H1 (cell line): Measurements from ENCODE around the gene ME3. TPM values are rescaled to one million over a fixed set of nuclear protein-coding genes. Genes with fewer than 3 reads are reported as not detected.

Experiments used
- E2F6 ChIP-seq: IDR thresholded peaks from 2 replicates; pipeline ENCODE4 v1.6.1; 2012; ENCODE audit warnings: inconsistent platforms
- GABPA ChIP-seq: IDR thresholded peaks from 2 replicates; pipeline ENCODE4 v1.6.1; 2011; ENCODE audit warnings: mild to moderate bottlenecking, low read length, moderate library complexity, borderline replicate concordance; ENCODE audit not compliant: insufficient read depth
- MAFK ChIP-seq: IDR thresholded peaks from 2 replicates; pipeline ENCODE4 v1.6.1; 2012; ENCODE audit warnings: low read depth, mild to moderate bottlenecking, improper control_type of control experiment, low read length
- SRF ChIP-seq: IDR thresholded peaks from 2 replicates; pipeline ENCODE4 v1.6.1; 2011; ENCODE audit warnings: mild to moderate bottlenecking, low read depth, low read length, moderate library complexity
- polyA plus RNA-seq, 7 experiments: library from polyadenylated mRNA; depleted of rRNA in 3 of 7; stranded (reverse) in 5 of 7; unstranded in 2 of 7; fragments of >200 nt in 5 of 7; fragments of 200-250 nt in 2 of 7; gene quantifications; 1 replicate in 5 of 7; 2 replicates in 1 of 7; 4 replicates in 1 of 7; pipeline versions ENCODE4 v1.2.1 to v1.2.3, GENCODE V29; 2011 to 2013; ENCODE audit warnings: missing spikeins in 2 of 7, mixed read lengths in 2 of 7
- total RNA-seq: library from RNA; stranded (reverse); fragmentation: NEBNext Ultra II Directional; extraction: Animal tissue kit (Norgen Biotek cat#: 25700); gene quantifications from 2 replicates; pipeline ENCODE4 v1.2.1, GENCODE V29; 2021

Gene ME3
- total and polyA plus RNA-seq, 2 of the 8 experiments (the other 6 are each of a cell fraction or from before 2014, with no cell fraction given) = 1.5 to 2.8 TPM

GRCh38 chr11:86575208-86575855 lies 97.1 kb downstream of the ME3 start (continued):
- no peak for TF ChIP-seq E2F6
- no peak for TF ChIP-seq SRF
- TF ChIP-seq GABPA = no peak
- no peak for TF ChIP-seq MAFK
- TF ChIP-seq, all 59 proteins: peak for 0
